ENCODE results near the gene SUSD3.
A peak's percentile ranks its signal among the peaks of the same experiment; 100 is the strongest.
"Not testable (repeated sequence)": the region's sequence is repeated elsewhere in the genome, so short reads cannot be mapped to it uniquely, and the experiment has no call there.

SUSD3 gene

GRCh38 chr9:93094658-93095204 lies 36.2 kb downstream of the SUSD3 start:
- peak; percentile 44 for DNase-seq

GRCh38 chr9:93095205-93096130 lies 37.0 kb downstream of the SUSD3 start:
- DNase-seq: peak; percentile 100

- peak; percentile 72 for DNase-seq
These were observed 37.8 kb downstream of the SUSD3 start, which contains the start of gene CARD19 for GRCh38 chr9:93096131-93096802. TSS of gene CARD19 (plus strand) at chr9:93096217. CDS start at chr9:93096346, 129 bp downstream.

- no peak for DNase-seq
These were observed 38.4 kb downstream of the SUSD3 start for GRCh38 chr9:93096811-93097382.

GRCh38 chr9:93097511-93098201 lies 39.2 kb downstream of the SUSD3 start:
- no peak for DNase-seq

GRCh38 chr9:93098236-93098946 lies 39.9 kb downstream of the SUSD3 start:
- DNase-seq: no peak

GRCh38 chr9:93099551-93100275 lies 41.2 kb downstream of the SUSD3 start:
- DNase-seq: no peak

- no peak for DNase-seq
These were observed 41.8 kb downstream of the SUSD3 start for GRCh38 chr9:93100276-93100636.

- not testable (repeated sequence) for DNase-seq
These were observed 42.6 kb downstream of the SUSD3 start for GRCh38 chr9:93101086-93101485.

- no peak for DNase-seq
These were observed 47.1 kb downstream of the SUSD3 start for GRCh38 chr9:93105620-93106019.

GRCh38 chr9:93107151-93107824 lies 48.8 kb downstream of the SUSD3 start:
- DNase-seq: no peak

- no peak for DNase-seq
These were observed 49.3 kb downstream of the SUSD3 start for GRCh38 chr9:93107825-93108161.

GRCh38 chr9:93108291-93109041 lies 50.0 kb downstream of the SUSD3 start:
- DNase-seq: peak; percentile 47

GRCh38 chr9:93110311-93110855 lies 51.9 kb downstream of the SUSD3 start:
- no peak for DNase-seq

GRCh38 chr9:93111001-93111370 lies 52.5 kb downstream of the SUSD3 start:
- DNase-seq: no peak

- DNase-seq: no peak
These were observed 53.0 kb downstream of the SUSD3 start for GRCh38 chr9:93111371-93112115.

GRCh38 chr9:93112116-93112863 lies 53.8 kb downstream of the SUSD3 start:
- DNase-seq: no peak

GRCh38 chr9:93112864-93113389 lies 54.4 kb downstream of the SUSD3 start:
- DNase-seq: no peak
